GM21447 (cell line): ENCODE data around the gene PLA2G4E.

ENCODE experiments used
- ATAC-seq: cut with Tn5 transposase; IDR thresholded peaks from one replicate; pipeline ENCODE4 v1.9.1; 2021; ENCODE audit not compliant: unreplicated experiment

The PLA2G4E gene, protein sequence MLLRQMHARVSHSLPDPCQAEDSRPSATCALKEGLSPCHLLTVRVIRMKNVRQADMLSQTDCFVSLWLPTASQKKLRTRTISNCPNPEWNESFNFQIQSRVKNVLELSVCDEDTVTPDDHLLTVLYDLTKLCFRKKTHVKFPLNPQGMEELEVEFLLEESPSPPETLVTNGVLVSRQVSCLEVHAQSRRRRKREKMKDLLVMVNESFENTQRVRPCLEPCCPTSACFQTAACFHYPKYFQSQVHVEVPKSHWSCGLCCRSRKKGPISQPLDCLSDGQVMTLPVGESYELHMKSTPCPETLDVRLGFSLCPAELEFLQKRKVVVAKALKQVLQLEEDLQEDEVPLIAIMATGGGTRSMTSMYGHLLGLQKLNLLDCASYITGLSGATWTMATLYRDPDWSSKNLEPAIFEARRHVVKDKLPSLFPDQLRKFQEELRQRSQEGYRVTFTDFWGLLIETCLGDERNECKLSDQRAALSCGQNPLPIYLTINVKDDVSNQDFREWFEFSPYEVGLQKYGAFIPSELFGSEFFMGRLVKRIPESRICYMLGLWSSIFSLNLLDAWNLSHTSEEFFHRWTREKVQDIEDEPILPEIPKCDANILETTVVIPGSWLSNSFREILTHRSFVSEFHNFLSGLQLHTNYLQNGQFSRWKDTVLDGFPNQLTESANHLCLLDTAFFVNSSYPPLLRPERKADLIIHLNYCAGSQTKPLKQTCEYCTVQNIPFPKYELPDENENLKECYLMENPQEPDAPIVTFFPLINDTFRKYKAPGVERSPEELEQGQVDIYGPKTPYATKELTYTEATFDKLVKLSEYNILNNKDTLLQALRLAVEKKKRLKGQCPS

DNA sequence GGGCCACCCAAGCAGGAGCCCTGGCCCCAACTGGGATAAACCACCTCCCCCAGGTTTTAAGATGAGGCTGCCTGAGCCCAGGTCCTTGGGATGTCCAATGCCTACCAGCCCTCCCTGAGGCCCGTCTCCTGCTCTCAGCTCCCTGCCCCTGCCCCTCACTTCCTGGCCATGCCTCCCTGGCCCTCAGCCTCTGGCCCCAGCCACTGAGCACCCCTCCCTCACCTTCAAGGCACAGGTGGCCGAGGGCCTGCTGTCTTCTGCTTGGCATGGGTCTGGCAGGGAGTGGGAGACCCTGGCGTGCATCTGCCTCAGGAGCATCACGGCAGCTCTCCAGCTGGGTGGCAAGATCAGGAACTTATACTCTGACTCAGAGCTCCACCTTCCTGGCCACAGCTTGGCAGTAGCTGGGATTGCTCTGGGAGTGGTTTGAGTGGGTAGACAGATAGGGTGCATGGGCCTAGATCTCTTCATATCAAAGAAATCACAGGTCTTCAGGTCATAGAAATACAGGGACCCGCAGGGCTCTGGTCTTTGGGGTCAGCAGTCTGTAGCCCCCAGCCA, at the start of gene PLA2G4E:
Gene PLA2G4E, minus strand, starts transcription at position 330 of the 561 bp plus-strand sequence. Its CDS starts 12 bp downstream, at position 318.
- no peak for ATAC-seq

DNA sequence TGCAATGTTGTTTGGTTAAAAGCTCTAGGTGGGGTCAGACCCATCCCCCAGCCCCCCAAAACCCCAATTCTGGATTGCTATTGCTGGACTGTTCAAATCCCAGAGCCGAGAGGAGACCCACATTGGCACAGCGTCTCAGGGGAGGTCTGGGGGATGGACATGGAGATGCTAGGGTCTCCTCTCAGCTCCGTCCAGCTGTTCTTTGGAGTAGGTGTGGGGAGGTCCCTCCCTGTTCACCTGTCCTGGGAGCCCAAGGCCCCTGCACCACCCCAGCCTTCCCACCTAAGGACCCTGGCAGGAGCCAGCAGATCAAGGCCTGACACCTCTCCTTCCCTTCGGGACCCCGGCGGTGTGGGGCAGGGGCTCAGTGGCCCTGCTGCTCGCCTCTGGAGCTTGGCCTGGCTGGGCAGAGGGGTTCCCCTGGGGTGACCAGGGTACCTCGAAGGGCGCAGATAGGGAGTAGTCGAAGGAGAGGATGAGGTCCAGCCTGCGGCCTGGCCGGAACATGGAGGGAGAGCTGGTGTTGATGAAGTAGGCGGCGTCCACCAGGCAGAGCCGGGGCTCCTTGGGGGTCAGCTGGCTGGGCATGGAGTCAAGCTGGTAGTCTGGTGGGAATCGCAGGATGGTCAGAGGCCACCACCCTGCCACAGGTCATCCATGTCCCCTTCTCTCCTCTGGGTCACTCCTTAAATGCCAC, 49.6 kb upstream of the PLA2G4E start:
- ATAC-seq = no peak

DNA sequence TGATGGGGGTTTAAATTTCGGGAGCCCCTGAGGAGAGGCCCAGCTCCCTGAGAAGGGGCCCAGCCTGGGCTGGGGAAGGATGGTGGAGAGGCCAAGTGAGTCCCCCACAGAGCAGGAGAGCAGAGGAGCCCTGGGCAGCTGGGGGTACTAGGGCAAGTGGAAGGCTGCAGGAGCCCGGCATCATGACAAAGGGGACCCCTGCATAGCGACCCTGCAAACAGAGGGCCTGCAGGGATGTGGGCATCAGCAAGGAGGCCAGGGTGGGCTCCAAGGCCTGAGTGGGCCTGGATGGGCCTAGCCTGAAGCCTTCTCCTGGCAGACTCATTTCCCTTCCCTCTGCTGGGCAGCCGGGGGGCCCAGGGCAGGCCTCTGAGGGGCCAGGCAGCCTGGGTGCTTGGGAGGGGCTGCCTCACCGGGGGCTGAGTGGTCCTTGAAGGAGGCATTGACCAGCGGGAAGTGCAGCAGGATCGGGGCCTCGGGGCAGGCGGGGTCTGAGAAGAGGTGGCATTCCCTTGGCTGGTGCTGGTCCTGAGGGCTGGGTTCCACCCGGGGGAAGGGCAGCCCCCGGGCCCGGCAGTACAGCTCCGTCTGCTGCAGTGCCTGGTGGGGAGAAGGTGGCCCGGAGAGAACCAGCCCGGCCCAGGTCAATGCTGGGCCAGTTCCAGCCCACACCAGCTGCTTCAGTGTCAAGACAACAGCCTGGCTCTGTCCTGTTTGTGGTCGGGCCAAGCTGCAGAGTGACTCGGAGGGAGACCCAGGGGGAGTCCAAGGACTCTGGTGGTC, 48.8 kb upstream of the PLA2G4E start:
- ATAC-seq = no peak

DNA sequence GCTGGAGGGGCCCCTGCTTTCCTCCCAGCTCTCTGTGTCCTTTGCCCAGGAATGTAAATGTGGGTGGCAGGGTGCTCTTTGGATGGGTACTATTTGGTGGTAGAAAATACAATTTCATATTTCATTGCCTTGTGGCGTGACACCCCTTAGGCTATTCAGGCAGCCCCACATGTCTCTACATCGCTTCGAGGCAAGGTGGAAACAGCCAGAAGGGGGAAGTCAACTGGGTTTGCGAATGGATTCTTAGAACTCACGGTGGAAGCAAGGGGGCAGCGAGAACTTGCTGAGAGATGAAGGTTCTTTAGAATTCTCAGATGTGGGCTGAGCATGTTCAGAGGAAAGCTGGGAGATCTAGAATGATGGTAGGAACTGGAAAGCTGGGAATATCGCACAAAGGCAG, 48.2 kb upstream of the PLA2G4E start:
- no peak for ATAC-seq

DNA sequence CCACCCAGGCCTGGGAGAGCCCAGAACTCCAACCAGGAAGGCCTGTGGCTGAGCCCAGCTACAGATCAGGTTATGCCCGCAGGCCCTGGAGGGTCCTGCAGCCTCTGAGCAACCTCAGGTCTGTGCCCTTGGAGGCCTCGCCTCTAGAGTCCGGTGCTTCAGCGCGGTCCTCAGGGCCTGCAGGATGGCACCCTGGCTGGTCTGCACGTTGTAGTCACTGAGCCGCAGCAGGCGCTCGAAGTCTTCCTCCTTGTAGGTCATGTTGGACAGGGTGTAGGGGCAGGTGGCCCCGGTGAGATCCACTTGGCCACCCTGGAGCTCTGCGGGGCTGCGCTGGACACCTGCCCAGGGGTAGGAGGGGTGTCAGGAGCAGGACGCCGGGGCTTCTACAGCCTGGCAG, 47.8 kb upstream of the PLA2G4E start:
- ATAC-seq = no peak

DNA sequence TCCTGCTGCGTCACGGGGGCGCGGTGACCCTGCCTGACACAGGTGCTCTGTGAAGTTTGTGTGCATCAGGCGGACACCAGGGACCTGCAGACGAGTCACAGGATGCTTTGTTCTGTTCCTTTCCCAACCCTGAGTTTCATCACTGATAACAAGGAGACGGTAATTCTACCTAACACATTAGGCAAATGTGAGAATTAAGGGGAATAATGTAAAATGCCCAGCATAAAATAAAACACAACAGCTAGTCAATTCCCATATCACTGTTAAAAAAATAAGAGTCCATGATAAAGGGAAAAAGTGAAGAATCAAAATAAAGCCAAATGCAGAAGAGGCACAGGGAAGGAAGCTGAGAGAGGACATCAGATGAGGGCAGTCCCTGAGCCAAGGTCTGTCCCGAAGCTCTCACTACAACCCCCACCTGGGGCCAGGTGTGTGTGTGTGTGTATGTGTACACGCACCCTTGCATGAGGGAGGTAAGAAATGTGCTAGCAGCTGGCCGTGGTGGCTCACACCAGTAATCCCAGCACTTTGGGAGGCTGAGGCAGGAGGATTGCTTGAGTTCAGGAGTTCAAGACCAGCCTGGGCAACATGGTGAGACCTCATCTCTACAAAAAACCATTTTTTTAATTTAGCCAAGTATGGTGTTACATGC, 46.0 kb upstream of the PLA2G4E start:
- no peak for ATAC-seq

DNA sequence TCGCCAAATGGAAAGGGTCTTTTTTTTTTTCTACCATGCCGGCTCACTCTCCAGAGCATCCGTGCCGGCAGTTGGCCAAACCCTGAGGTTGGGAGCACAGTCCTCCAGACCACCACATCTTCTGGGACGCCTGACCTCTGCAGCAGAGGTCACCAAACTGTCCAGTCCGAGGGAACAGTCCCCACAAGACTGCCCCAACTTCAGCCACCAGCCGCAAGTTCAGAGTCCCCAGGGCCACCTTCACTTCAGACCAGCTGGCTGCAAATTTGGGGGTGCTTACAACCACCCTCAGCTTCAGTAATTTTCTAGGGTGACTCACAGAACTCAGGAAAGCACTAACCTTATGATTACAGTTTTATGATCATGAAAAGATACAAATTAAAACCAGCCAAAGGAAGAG, 44.6 kb upstream of the PLA2G4E start:
- ATAC-seq = no peak

DNA sequence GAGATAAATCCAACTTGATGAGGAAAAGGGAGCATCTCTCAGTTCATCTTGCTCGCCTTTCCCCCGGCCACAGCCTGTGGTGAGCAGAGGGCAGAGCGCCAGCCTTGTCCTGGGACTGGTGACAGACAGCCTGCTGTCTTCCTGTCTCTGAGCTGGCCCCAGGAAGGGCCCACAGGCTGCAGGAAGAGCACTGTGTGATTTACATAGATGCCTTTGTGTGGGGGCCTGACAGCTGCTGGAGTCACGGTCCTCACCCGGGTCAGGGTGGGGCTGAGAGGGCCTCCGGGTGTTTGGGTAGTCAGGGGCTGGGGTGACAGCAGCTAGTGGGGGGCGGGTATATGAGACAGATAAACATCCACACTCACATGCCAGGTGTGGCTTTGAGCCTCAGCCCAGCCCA, 44.2 kb upstream of the PLA2G4E start:
- ATAC-seq = no peak

DNA sequence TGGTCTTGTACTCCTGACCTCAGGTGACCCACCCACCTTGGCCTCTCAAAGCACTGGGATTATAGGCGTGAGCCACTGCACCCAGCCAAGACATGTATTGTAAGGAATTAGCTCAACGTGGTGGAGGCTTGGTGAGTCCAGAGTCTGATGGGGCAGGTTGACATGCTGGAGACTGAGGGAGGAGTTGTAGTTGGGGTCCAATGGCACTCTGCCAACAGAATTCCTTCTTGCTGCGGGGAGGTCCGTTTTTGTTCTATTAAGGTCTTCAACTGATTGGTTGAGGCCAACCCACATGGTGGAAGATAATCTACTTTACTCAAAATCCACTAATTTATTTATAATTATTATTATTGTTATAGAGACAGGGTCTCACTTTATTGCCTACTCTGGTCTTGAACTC, 43.4 kb upstream of the PLA2G4E start:
- ATAC-seq = no peak

DNA sequence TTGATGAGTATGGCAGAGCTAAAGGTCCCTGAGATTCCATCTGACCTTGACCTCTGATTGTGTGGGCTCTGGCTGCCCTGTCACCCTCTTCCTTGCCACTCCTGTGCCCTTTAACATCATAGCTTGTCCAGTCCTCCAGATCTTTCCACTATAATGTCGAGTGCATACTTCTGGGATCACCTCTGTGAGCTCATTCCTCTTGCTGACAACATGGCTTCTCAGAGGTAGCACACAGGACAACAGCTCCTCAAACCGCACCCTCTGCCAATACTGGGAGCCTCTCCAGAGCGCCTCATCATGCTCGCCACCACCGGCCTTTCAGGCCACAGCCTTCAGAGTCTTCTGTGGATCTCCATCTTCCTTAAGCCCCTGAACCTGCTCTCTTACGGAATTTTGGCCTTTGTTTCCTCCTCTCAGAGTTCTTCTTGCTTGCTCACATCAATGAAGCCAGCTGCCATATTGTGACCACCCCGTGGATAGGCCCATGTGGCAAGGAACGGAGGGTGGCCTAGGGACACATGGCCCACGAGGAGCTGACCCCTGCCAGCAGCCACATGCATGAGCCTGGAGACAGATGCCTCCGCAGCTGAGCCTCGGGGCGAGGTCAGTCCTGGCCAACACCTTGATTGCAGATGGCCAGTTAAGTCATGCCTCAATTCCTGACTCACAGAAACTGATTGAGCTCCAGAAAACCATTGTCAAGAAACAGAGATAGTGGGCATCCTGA, 42.4 kb upstream of the PLA2G4E start:
- ATAC-seq = no peak

DNA sequence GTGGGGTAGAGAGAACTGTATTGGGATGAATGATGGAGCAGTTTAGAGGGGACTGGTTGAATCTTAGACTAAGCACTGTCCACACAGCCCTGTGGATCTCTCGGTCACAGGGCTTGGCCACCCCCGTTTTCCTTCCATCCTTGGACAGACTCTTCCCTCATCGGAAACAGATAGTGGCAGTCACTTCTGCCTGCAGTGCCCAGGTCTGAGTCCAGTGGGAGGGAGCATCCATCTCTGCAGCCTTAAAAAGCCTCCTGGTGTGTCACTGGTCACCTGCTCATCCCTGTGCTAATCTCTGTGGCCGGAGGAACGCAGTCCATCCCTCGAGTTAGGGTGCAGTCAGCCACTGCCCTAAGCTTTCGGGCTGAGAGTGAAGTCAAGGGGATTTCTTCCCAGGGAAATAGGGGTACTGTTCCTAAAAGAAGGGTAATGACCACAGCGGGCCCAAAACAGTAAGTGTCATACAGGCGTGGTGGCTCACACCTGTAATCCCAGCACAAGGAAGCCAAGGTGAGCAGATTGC, 41.5 kb upstream of the PLA2G4E start:
- ATAC-seq = no peak

DNA sequence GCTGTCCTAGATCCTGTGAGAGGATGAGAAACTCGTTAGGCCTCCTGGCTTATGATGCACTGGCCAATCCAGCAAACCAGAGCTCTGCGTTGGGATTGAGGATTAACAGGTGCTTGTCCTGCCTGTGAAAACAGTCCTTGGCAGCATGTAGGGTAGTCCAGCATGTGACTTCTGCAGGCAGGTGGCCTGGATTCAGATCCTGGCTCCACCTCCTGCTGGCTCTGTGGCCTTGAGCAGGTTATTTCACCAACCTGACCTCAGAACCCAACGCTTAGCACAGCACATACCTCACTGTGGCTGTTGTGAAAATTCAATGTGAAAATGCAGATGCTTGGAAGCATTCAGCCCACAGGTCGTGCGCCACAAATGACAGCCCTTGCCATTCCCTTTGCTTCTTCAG, 40.0 kb upstream of the PLA2G4E start:
- ATAC-seq = no peak

DNA sequence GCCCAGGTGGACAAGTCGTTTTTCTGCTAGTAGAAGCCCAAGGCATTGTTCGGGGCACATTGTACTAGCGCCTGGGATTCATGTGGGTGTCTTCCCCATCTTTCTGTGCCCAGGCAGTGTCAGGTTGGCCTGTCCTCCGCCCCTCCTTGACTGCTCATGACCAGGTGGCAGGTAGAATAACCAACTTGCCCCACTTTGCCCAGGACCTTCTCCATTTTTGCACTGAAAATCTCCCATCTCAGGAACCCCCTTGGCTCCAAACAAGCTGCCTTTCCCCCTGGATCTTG, 39.6 kb upstream of the PLA2G4E start:
- no peak for ATAC-seq

DNA sequence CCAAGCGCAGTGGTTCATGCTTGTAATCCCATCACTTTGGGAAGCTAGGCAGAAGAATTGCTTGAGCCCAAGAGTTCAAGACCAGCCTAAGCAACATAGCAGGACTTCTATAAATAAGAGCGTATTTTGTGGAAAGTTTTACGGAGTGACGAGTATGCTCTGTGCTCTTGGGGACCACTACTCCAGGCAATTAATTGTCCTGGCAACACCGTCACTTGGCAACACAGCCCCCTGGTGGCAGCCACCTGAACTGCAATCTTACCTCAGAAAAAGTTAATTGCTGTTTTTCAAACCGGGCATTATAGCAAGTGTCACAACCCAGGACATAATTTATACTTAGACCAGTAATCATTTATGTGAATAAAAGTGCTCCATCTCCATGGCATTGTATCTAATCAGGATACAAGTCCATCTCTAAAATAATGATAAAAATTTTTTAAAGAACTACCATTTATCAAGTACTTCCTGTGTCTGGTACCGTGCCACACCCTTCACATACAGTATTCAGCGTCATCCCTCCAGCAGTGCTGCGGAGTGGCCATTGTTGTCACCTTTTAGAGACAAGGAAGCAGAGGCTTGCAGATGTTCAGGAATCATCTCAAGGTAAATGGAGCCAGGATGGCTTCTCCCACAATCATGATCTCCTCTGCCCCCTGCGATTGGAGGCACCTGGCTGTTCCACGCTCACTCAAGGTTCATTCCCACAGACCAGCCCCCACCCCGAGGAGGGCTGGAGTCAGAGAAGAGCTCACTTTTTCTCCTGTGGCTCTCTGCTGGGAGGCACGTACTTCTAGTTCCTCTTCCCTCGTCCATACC, 39.0 kb upstream of the PLA2G4E start:
- no peak for ATAC-seq

DNA sequence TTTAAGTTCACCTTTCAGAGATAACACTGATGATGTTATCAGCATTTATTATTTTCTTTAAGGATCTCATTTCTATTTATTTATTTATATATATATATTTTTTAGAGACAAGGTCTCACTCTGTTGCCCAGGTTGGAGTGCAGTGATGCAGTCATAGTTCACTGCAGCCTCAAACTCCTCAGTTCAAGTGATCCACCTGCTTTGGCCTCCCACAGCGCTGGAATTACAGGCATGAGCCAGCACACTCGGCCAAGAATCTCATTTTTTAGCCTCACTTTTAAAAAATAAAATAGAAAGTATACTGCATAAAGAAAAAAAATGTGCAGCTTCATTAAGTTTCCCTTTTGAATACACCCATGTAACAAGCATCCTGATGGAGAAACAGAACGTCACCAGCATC, 37.9 kb upstream of the PLA2G4E start:
- ATAC-seq = no peak

DNA sequence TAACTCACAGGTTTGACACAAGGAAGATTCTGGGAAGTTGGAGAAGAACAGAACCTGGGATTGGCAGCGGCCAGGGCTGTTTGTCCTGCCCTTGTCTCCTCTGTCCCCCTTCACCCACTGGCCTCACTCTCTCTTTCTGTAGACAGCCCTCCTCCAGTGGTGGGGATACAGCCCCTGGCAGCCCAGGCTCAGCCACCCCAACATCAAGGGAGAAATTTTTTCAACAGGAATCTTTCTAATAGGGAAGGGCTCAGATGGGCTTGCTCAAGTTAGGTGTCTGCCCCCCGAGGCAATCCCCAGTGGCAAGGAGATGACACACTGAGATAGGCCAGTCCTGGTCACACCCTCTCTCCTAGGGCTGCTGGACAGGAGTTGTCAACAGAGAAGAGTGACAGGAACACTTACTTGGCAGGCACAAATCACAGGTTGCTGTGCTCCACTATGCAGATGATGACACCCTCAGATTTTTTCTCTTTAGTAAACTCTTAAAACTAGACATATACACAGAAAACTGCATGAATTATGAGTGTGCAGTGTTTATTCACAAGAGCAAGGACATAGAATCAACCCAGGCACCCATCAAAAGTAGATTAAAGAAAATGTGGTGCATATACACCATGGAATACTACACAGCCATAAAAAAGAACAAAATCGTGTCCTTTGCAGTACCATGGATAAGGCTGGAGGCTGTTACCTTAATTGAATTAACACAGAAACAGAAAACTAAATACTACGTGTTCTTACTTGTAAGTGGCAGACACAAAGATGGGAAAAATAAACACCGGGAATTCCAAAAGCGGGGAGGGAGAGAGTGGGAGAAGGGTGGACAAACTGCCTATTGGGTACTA, 37.2 kb upstream of the PLA2G4E start:
- ATAC-seq = no peak

DNA sequence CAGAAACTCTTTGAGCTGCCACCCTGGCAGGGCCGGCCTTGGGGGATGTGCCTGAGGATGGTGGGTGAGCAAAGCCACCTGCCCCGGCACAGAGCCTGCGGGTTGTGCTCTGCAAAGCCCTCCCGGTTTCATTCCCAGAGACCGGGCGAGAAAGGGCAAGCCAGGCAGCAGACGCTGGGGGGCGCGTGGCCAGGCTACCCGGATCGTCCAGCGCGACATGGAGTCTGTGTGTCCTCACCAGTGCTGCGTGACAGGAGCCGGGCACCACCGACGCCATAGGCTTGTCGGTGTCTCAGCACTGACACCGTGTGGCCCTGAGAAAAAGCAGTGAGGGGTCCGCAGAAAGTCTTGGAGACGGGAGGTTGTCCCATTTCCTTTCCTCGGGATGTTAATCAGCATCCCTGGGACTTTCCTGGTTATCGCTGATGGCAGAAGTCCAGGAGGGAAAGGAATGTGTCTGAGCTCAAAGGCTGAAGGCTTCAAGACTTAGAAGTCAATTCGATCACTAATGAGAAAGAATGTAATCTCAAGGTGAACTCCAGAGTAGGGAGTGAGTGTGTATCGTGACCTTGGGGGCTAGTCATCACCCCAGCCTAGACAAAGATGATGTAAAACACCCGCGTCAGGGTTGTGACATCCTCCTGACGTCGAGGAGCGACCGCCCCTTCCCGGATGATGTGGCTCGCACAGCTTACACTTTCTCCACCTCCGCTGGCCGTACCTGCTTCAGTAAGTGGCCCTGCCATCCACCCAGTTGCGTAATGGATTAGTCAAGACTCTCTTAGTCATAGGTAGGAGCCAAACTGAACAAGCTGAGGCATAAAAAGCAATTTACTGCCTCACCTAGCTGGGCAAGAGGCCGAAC, 36.3 kb upstream of the PLA2G4E start:
- no peak for ATAC-seq
